BJ (cell line): ENCODE measurements around the gene MYO18B. TPM values are rescaled to one million over a fixed set of nuclear protein-coding genes. Genes with fewer than 3 reads are reported as not detected.

ENCODE experiments used
- CTCF ChIA-PET: fragments of 350-600 bp; formaldehyde crosslinking; extraction: SDS; loops from one replicate; lab custom pipeline; 2021; ENCODE audit warnings: antibody characterized with exemption, inconsistent platforms; lab: Yijun Ruan, JAX
- POLR2A ChIA-PET: fragments of 300-600 bp; sonication (Branson Sonifier 250); formaldehyde crosslinking; extraction: SDS; loops from one replicate; lab custom pipeline; 2021; ENCODE audit warnings: antibody characterized with exemption; lab: Charles Lee
- DNase-seq: peaks from one replicate; pipeline ENCODE4 v3.0.0-alpha.2; 2011; ENCODE audit warnings: low read depth
- H3K27me3 ChIP-seq: 2 replicates; pipeline ENCODE4 v1.6.0; 2011; ENCODE audit warnings: low read length; ENCODE audit not compliant: control insufficient read depth, insufficient read depth
- H3K36me3 ChIP-seq: 2 replicates; pipeline ENCODE4 v1.5.1; 2011; ENCODE audit warnings: low read length; ENCODE audit not compliant: control insufficient read depth, insufficient read depth
- H3K4me3 ChIP-seq: 2 replicates; pipeline ENCODE4 v1.5.1; 2011; ENCODE audit warnings: low read depth, mild to moderate bottlenecking, control low read depth, low read length
- CTCF ChIP-seq: IDR thresholded peaks from 2 replicates; pipeline ENCODE4 v1.5.1; 2011; ENCODE audit warnings: low read depth, mild to moderate bottlenecking, control low read depth, inconsistent platforms, low read length, moderate library complexity; ENCODE audit not compliant: insufficient read depth
- polyA plus RNA-seq: library from polyadenylated mRNA; depleted of rRNA; stranded (reverse); fragments of >200 nt; gene quantifications from 2 replicates; pipeline ENCODE4 v1.2.3, GENCODE V29; 2011

MYO18B gene
- polyA plus RNA-seq, 1 experiment: not detected

- ChIA-PET CTCF (no interaction called here), POLR2A (no interaction called here)
- no peak for DNase-seq
- Histone ChIP-seq H3K27me3 (no peaks in the 10 kb centered on the region), H3K36me3 (no peaks in the 10 kb centered on the region), H3K4me3 (no peak overlapping the region)
- TF ChIP-seq CTCF: no peak
Observed at GRCh38 chr22:25899566-25899965, 157.6 kb downstream of the MYO18B start.

- ChIA-PET POLR2A (no interaction called here), CTCF (no interaction called here)
- H3K36me3 ChIP-seq: no peaks in the 10 kb centered on the region
- no peak overlapping the region for H3K4me3 ChIP-seq
- H3K27me3 ChIP-seq: no peaks in the 10 kb centered on the region
- no peak for TF ChIP-seq CTCF
- DNase-seq: no peak
Observed at GRCh38 chr22:25900390-25900789, 158.4 kb downstream of the MYO18B start.

- no peak for DNase-seq
- no peaks in the 10 kb centered on the region for H3K27me3 ChIP-seq
- no peak for TF ChIP-seq CTCF
- POLR2A ChIA-PET: no interaction called here
- H3K4me3 ChIP-seq: no peak overlapping the region
- H3K36me3 ChIP-seq: no peaks in the 10 kb centered on the region
- CTCF ChIA-PET: no interaction called here
Observed at GRCh38 chr22:25900880-25901279, 158.9 kb downstream of the MYO18B start.

- Histone ChIP-seq H3K4me3 (no peak overlapping the region), H3K27me3 (no peaks in the 10 kb centered on the region), H3K36me3 (no peaks in the 10 kb centered on the region)
- CTCF ChIA-PET: no interaction called here
- no peak for TF ChIP-seq CTCF
- POLR2A ChIA-PET: no interaction called here
- DNase-seq: no peak
Observed at GRCh38 chr22:25902402-25902801, 160.4 kb downstream of the MYO18B start.

- H3K4me3 ChIP-seq: no peak overlapping the region
- no peaks in the 10 kb centered on the region for H3K27me3 ChIP-seq
- ChIA-PET CTCF (no interaction called here), POLR2A (no interaction called here)
- no peaks in the 10 kb centered on the region for H3K36me3 ChIP-seq
- DNase-seq: no peak
- TF ChIP-seq CTCF: no peak
Observed at GRCh38 chr22:25903294-25903693, 161.3 kb downstream of the MYO18B start.
